Activated CD4-positive, alpha-beta T cell treated with anti-CD3 and anti-CD28 coated beads, Interleukin-2, amount 10 ng/mL, durations not matched to agents 24 days and 14 days (primary cell): ENCODE results near the gene CD300LG. TPM values are rescaled to one million over a fixed set of nuclear protein-coding genes. Genes with fewer than 3 reads are reported as not detected.

Experiments used
- DNase-seq: peaks from one replicate; pipeline ENCODE4 v3.0.0; 2022
- H3K27ac Mint-ChIP-seq: one replicate; pipeline ENCODE4 v1.8.0; 2022; ENCODE audit warnings: mild to moderate bottlenecking, mixed read lengths
- H3K27me3 Mint-ChIP-seq: one replicate; pipeline ENCODE4 v1.8.0; 2022; ENCODE audit warnings: mixed read lengths
- H3K36me3 Mint-ChIP-seq: one replicate; pipeline ENCODE4 v1.8.0; 2022; ENCODE audit warnings: low read depth, mild to moderate bottlenecking, mixed read lengths
- H3K4me1 Mint-ChIP-seq: one replicate; pipeline ENCODE4 v1.8.0; 2021; ENCODE audit warnings: mixed read lengths
- H3K4me3 Mint-ChIP-seq: one replicate; pipeline ENCODE4 v1.8.0; 2022; ENCODE audit warnings: mild to moderate bottlenecking, moderate library complexity, mixed read lengths
- H3K9me3 Mint-ChIP-seq: one replicate; pipeline ENCODE4 v1.8.0; 2021; ENCODE audit warnings: mixed read lengths
- intact Hi-C: fragments of 100-400 bp; cut with micrococcal nuclease; formaldehyde crosslinking; loops from one replicate; pipeline ENCODE4 v1.15.1; 2023
- total RNA-seq: library from RNA; stranded (reverse); gene quantifications from 2 replicates; pipeline ENCODE4 v1.2.3, GENCODE V29; 2022

CD300LG gene
- total RNA-seq, 1 donor from 2014 or later = not detected

GRCh38 chr17:43905985-43906852 lies 59.2 kb downstream of the CD300LG start:
- no peaks in the 10 kb centered on the region for H3K9me3 Mint-ChIP-seq
- peak overlapping the region; percentile 53 for H3K4me3 Mint-ChIP-seq
- H3K27me3 Mint-ChIP-seq = peaks cover 58% of the 10 kb centered on the region
- no peaks in the 10 kb centered on the region for H3K36me3 Mint-ChIP-seq
- H3K27ac Mint-ChIP-seq = no peak overlapping the region
- peak; percentile 67 for DNase-seq
- intact Hi-C loops = loop anchor here (5.0 kb wide), 1 partner anchor 91 kb away; no protein-coding TSS in a partner anchor
- H3K4me1 Mint-ChIP-seq = peaks cover 3% of the 10 kb centered on the region

GRCh38 chr17:43906951-43907424 lies 60.0 kb downstream of the CD300LG start:
- no peak for DNase-seq
- Mint-ChIP-seq H3K4me3 (peak overlapping the region; percentile 53), H3K9me3 (no peaks in the 10 kb centered on the region), H3K27ac (no peak overlapping the region), H3K4me1 (peaks cover 3% of the 10 kb centered on the region), H3K36me3 (no peaks in the 10 kb centered on the region), H3K27me3 (peaks cover 55% of the 10 kb centered on the region)
- intact Hi-C loops = loop anchor here (5.0 kb wide), 1 partner anchor 90 kb away; no protein-coding TSS in a partner anchor

GRCh38 chr17:43907425-43907981 lies 60.5 kb downstream of the CD300LG start, which contains the start of gene MPP2:
Gene MPP2, minus strand, starts transcription at chr17:43907536. Its CDS starts 3,076 bp downstream, at chr17:43904460.
- Mint-ChIP-seq H3K36me3 (no peaks in the 10 kb centered on the region), H3K27me3 (peaks cover 52% of the 10 kb centered on the region), H3K4me3 (peak within 1 kb of the TSS; percentile 53), H3K4me1 (peaks cover 3% of the 10 kb centered on the region), H3K9me3 (no peaks in the 10 kb centered on the region), H3K27ac (no peak within 1 kb of the TSS)
- peak; percentile 78 for DNase-seq
- intact Hi-C loops = loop anchor here (5.0 kb wide), 1 partner anchor 90 kb away; no protein-coding TSS in a partner anchor

- Mint-ChIP-seq H3K27ac (no peak overlapping the region), H3K36me3 (no peaks in the 10 kb centered on the region), H3K4me3 (no peak overlapping the region), H3K9me3 (no peaks in the 10 kb centered on the region), H3K27me3 (peaks cover 51% of the 10 kb centered on the region), H3K4me1 (peaks cover 3% of the 10 kb centered on the region)
- peak; percentile 83 for DNase-seq
- intact Hi-C loops = loop anchor here (5.0 kb wide), 1 partner anchor 89 kb away; no protein-coding TSS in a partner anchor
Measured at GRCh38 chr17:43907998-43908721, 61.2 kb downstream of the CD300LG start.

GRCh38 chr17:43909537-43910231 lies 62.7 kb downstream of the CD300LG start:
- DNase-seq = no peak
- Mint-ChIP-seq H3K27me3 (peaks cover 38% of the 10 kb centered on the region), H3K27ac (no peak overlapping the region), H3K4me3 (no peak overlapping the region), H3K9me3 (no peaks in the 10 kb centered on the region), H3K36me3 (no peaks in the 10 kb centered on the region), H3K4me1 (peaks cover 3% of the 10 kb centered on the region)
- intact Hi-C loops = loop anchor here (5.0 kb wide), 1 partner anchor 88 kb away; no protein-coding TSS in a partner anchor

GRCh38 chr17:43911904-43912303 lies 64.9 kb downstream of the CD300LG start:
- H3K9me3 Mint-ChIP-seq = no peaks in the 10 kb centered on the region
- peaks cover 4% of the 10 kb centered on the region for H3K4me1 Mint-ChIP-seq
- no peaks in the 10 kb centered on the region for H3K36me3 Mint-ChIP-seq
- intact Hi-C loops = no loop called here
- no peak for DNase-seq
- no peak overlapping the region for H3K4me3 Mint-ChIP-seq
- H3K27me3 Mint-ChIP-seq = peaks cover 24% of the 10 kb centered on the region
- no peak overlapping the region for H3K27ac Mint-ChIP-seq

- no peaks in the 10 kb centered on the region for H3K36me3 Mint-ChIP-seq
- H3K9me3 Mint-ChIP-seq = no peaks in the 10 kb centered on the region
- peaks cover 7% of the 10 kb centered on the region for H3K4me1 Mint-ChIP-seq
- H3K27ac Mint-ChIP-seq = no peak overlapping the region
- no peak for DNase-seq
- H3K4me3 Mint-ChIP-seq = no peak overlapping the region
- intact Hi-C loops = no loop called here
- H3K27me3 Mint-ChIP-seq = peaks cover 23% of the 10 kb centered on the region
Measured at GRCh38 chr17:43912635-43913304, 65.8 kb downstream of the CD300LG start.

Other genes starting within 250 kb of the CD300LG start
- gene MEOX1, start 185.3 kb upstream of the CD300LG start, total RNA-seq = 0.21 and 0.50 TPM in 2 replicates
- gene SOST, start 88.4 kb upstream of the CD300LG start, total RNA-seq = not detected in 2 replicates
- 16.5 and 18.3 TPM in 2 replicates for gene DUSP3, start 68.2 kb upstream of the CD300LG start, total RNA-seq
- gene CFAP97D1, start 66.7 kb upstream of the CD300LG start, total RNA-seq = not detected in 2 replicates
- 0.63 TPM in 1 of 2 replicates, not detected in the other for gene MPP3, start 14.0 kb upstream of the CD300LG start, total RNA-seq
- gene MPP2, start 60.4 kb downstream of the CD300LG start, total RNA-seq = 0.83 and 1.3 TPM in 2 replicates
- gene PPY, start 95.3 kb downstream of the CD300LG start, total RNA-seq = not detected in 2 replicates
- gene PYY, start 106.8 kb downstream of the CD300LG start, total RNA-seq = 0.26 TPM in 1 of 2 replicates, not detected in the other
- gene NAGS, start 157.4 kb downstream of the CD300LG start, total RNA-seq = 0.59 and 0.91 TPM in 2 replicates
- 27.5 and 32.8 TPM in 2 replicates for gene TMEM101, start 167.8 kb downstream of the CD300LG start, total RNA-seq
- 101 and 107 TPM in 2 replicates for gene LSM12, start 219.5 kb downstream of the CD300LG start, total RNA-seq
- gene G6PC3, start 223.6 kb downstream of the CD300LG start, total RNA-seq = 33.3 and 34.1 TPM in 2 replicates